Cardiac muscle cell (in vitro differentiated cells and primary cell): ENCODE measurements around the gene MAD1L1. TPM values are rescaled to one million over a fixed set of nuclear protein-coding genes. Genes with fewer than 3 reads are reported as not detected.

Source experiments
- DNase-seq, 2 donors: peaks; one replicate each; pipeline versions ENCODE4 v3.0.0 to v3.0.0-alpha.2; 2010 to 2017; ENCODE audit warnings: low read depth in 1 of 2, low spot score in 1 of 2
- H3K27ac ChIP-seq: fragments of 200-600 bp; sonication (generic); 2 replicates; pipeline ENCODE4 v1.5.1; 2016
- H3K27me3 ChIP-seq: fragments of 200-600 bp; sonication (generic); 2 replicates; pipeline ENCODE4 v1.6.0; 2016; ENCODE audit warnings: control low read depth
- H3K36me3 ChIP-seq: fragments of 200-600 bp; sonication (generic); 2 replicates; pipeline ENCODE4 v1.5.1; 2016; ENCODE audit warnings: control low read depth
- H3K4me1 ChIP-seq: fragments of 200-600 bp; sonication (generic); 2 replicates; pipeline ENCODE4 v1.8.1; 2017; ENCODE audit warnings: low read depth, mild to moderate bottlenecking, mixed run types
- H3K4me3 ChIP-seq: fragments of 200-600 bp; sonication (generic); 2 replicates; pipeline ENCODE4 v1.5.1; 2016; ENCODE audit warnings: mild to moderate bottlenecking
- H3K9me3 ChIP-seq: fragments of 200-600 bp; sonication (generic); 2 replicates; pipeline ENCODE4 v1.5.1; 2017; ENCODE audit warnings: low read depth, mild to moderate bottlenecking, control low read depth
- polyA plus RNA-seq: library from polyadenylated mRNA; unstranded; fragments of >200 nt; fragmentation: Nextera tagmentation; extraction: Ambion mirVana; gene quantifications from 2 replicates; pipeline ENCODE4 v1.2.1, GENCODE V29; 2016
- total RNA-seq: library from RNA; depleted of rRNA; stranded (reverse); fragments of >200 nt; gene quantifications from 2 replicates; pipeline ENCODE4 v1.2.3, GENCODE V29; 2016
- TF ChIP-seq, protein P1 (sequence below): IDR thresholded peaks from 2 replicates; pipeline ENCODE4 v1.5.1; 2012; ENCODE audit warnings: low read depth, mild to moderate bottlenecking, low read length

MAD1L1 gene
- total and polyA plus RNA-seq, 2 experiments from 2014 or later, result 38.3 to 56.2 TPM

DNA sequence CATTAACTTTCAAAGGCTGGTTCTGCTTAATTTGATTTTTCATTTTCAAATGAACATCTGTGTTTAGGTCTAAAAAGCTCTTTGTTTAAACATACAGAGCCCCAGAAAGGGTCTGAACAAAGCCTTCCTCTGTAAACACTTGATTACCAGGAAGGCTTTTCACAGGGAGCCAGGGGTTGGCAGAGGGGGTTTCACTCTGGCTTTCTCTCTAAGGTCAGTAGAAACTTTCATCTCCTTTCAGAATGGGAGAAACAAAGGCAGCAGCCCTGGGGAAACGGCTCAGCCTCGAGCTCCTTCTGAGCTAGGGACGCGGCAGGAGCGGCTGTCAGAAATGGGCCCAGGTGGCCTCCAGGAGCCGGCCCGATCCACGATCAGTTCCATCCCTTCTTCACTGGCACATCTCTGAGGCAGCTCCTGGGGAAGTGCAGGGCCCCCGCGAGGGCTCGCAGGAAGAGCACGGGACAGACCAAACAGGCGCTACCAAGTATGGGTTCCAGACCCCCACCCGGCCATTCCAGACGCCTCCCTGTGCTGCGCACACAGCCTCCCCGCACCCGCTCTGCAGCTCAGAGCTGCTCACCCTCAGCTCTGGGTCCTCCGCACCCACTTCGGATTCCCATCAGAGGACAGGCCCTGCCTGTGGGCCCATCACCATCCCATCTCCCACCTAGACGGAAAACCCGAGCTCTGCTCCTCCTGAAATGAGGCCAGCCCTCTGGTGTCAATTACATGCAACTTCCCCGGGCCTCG, 124.1 kb downstream of the MAD1L1 start:
- H3K4me1 ChIP-seq, result no peaks in the 10 kb centered on the region
- H3K4me3 ChIP-seq, result no peak overlapping the region
- TF ChIP-seq, protein P1, sequence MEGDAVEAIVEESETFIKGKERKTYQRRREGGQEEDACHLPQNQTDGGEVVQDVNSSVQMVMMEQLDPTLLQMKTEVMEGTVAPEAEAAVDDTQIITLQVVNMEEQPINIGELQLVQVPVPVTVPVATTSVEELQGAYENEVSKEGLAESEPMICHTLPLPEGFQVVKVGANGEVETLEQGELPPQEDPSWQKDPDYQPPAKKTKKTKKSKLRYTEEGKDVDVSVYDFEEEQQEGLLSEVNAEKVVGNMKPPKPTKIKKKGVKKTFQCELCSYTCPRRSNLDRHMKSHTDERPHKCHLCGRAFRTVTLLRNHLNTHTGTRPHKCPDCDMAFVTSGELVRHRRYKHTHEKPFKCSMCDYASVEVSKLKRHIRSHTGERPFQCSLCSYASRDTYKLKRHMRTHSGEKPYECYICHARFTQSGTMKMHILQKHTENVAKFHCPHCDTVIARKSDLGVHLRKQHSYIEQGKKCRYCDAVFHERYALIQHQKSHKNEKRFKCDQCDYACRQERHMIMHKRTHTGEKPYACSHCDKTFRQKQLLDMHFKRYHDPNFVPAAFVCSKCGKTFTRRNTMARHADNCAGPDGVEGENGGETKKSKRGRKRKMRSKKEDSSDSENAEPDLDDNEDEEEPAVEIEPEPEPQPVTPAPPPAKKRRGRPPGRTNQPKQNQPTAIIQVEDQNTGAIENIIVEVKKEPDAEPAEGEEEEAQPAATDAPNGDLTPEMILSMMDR, result no peak
- H3K27me3 ChIP-seq, result no peaks in the 10 kb centered on the region
- H3K9me3 ChIP-seq, result no peaks in the 10 kb centered on the region
- DNase-seq, result no peak
- no peaks in the 10 kb centered on the region for H3K36me3 ChIP-seq
- no peak overlapping the region for H3K27ac ChIP-seq

DNA sequence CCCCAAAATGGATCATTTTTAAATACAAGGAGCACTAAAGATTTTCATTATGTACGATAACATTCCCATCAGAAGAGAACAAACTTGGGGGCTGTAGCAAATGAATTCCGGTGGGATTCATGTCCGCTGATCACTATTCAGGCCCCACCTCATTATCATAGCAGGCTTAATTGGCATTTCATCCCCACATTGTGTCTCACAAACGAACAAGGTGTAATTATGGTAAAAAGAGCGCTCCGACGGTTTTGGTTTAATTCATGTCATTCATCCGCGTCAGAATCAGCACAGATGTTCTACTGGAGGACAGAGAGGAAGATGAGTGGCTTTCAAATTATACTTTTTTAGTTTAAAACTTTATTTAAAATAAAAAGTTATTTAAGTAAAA, 124.7 kb downstream of the MAD1L1 start:
- Histone ChIP-seq H3K27ac (no peak overlapping the region), H3K27me3 (no peaks in the 10 kb centered on the region), H3K4me1 (no peaks in the 10 kb centered on the region), H3K9me3 (no peaks in the 10 kb centered on the region), H3K36me3 (no peaks in the 10 kb centered on the region), H3K4me3 (no peak overlapping the region)
- no peak for DNase-seq
- TF ChIP-seq, protein P1, result no peak

DNA sequence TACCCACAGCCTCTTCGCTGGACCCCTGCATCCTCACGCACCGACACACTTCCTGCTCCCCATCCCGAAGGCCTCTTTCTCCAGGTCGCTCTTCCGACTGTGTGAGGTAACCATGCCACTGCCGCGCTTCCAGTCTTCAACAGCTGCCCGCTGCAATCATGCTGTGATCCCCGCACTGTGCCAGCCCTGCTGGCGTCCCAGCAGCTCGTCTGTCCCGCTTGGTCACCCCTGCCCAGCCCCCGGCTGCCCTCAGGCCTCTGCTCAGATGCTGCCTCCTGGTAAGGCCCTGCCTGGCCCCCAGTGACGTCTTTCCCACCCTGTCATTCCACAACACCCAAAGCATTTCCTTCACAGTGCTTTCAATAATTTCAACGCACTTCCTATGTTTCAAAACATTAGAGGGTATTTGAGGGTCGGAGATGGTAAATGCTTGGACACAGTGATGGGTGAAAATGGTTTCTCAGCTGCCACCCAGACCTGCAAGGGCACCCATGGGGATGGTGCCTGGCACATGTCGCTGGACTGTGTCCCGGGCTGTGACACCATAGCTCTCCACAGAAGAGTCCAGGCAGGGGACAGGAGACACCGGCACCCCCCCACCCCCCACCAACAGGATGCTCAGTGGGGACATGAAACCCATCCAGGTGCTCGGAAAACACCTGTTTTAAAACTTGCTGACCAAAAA, 125.2 kb downstream of the MAD1L1 start:
- TF ChIP-seq, protein P1, result no peak
- H3K36me3 ChIP-seq, result no peaks in the 10 kb centered on the region
- H3K4me3 ChIP-seq, result no peak overlapping the region
- no peak for DNase-seq
- H3K9me3 ChIP-seq, result no peaks in the 10 kb centered on the region
- no peaks in the 10 kb centered on the region for H3K4me1 ChIP-seq
- H3K27ac ChIP-seq, result no peak overlapping the region
- H3K27me3 ChIP-seq, result no peaks in the 10 kb centered on the region

DNA sequence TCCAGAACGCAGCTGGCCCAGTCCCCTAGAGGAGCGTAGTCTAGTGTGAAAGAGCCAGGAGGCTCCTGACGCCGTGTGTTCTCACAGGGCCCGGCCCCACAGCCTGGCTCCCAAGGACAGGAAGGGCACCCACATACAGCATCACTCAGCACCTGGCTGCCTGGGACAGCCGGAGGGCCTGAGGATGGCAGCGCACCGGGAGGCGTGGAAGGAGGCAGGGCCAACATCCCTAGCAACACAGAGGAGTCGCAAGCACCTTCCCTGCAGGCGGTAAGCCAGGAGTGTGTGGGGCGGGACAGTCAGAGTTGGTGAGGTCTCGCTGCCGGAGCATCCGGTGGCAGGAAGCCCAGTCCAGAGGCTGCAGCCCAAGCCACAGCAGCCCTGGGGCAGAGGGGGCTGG, 125.8 kb downstream of the MAD1L1 start:
- Histone ChIP-seq H3K36me3 (no peaks in the 10 kb centered on the region), H3K27me3 (no peaks in the 10 kb centered on the region), H3K9me3 (no peaks in the 10 kb centered on the region), H3K27ac (peak overlapping the region; percentile 9), H3K4me1 (no peaks in the 10 kb centered on the region), H3K4me3 (no peak overlapping the region)
- TF ChIP-seq, protein P1, result no peak
- peak in 1 of 2 donors; percentile 31 for DNase-seq

DNA sequence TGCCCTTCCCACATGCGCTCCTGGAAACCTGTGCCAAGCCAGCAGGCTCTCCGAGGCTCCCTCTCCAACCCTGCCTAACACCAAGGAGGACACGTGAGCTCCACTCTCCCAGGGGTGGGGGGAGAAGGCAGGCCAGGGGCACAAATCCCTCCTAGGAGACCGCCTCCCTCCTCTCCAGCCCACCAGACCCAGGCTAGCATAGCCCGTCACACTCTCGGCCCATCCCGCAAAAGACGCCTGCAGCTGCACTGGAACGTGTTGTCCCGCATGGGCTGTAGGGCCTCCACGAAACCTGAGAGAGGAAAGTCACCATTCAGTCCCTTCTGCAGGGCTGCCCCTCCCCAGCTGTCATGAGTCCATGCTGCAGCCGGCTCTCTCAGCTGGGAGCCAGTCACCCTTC, 126.3 kb downstream of the MAD1L1 start:
- Histone ChIP-seq H3K4me1 (no peaks in the 10 kb centered on the region), H3K36me3 (no peaks in the 10 kb centered on the region), H3K27me3 (no peaks in the 10 kb centered on the region), H3K9me3 (no peaks in the 10 kb centered on the region), H3K27ac (peak overlapping the region; percentile 9), H3K4me3 (no peak overlapping the region)
- TF ChIP-seq, protein P1, result no peak
- DNase-seq, result no peak
